Endodermal cell (in vitro differentiated cells): Measurements from ENCODE around the gene PHOX2A. TPM values are rescaled to one million over a fixed set of nuclear protein-coding genes. Genes with fewer than 3 reads are reported as not detected.

Source experiments
- DNase-seq: peaks from one replicate; pipeline ENCODE4 v3.0.0-alpha.2; 2017
- H3K27ac ChIP-seq: 2 replicates; pipeline ENCODE4 v1.5.1; 2013; ENCODE audit warnings: mild to moderate bottlenecking, low read depth, low read length, moderate library complexity
- H3K27me3 ChIP-seq: 2 replicates; pipeline ENCODE4 v1.6.1; 2013; ENCODE audit warnings: mild to moderate bottlenecking, low read length, moderate library complexity; ENCODE audit not compliant: insufficient read depth, control insufficient read depth, poor library complexity, severe bottlenecking
- H3K36me3 ChIP-seq: 2 replicates; pipeline ENCODE4 v1.7.0; 2013; ENCODE audit warnings: mild to moderate bottlenecking, low read length, moderate library complexity; ENCODE audit not compliant: control insufficient read depth, insufficient read depth
- H3K4me1 ChIP-seq: one replicate; pipeline ENCODE4 v1.7.0; 2013; ENCODE audit warnings: low read length; ENCODE audit not compliant: control insufficient read depth, insufficient read depth
- H3K4me3 ChIP-seq: 2 replicates; pipeline ENCODE4 v1.5.1; 2013; ENCODE audit warnings: mild to moderate bottlenecking, low read length, moderate library complexity
- H3K9ac ChIP-seq: 2 replicates; pipeline ENCODE4 v1.6.1; 2013; ENCODE audit warnings: mild to moderate bottlenecking, low read length, moderate library complexity; ENCODE audit not compliant: poor library complexity, severe bottlenecking; ENCODE audit errors: extremely low read depth
- H3K9me3 ChIP-seq: 2 replicates; pipeline ENCODE4 v1.6.1; 2013; ENCODE audit warnings: mild to moderate bottlenecking, low read length, moderate library complexity; ENCODE audit not compliant: control insufficient read depth
- H3K27ac Mint-ChIP-seq: 2 replicates; pipeline ENCODE4 v1.8.0; 2020; ENCODE audit warnings: mixed read lengths
- H3K27me3 Mint-ChIP-seq: 2 replicates; pipeline ENCODE4 v1.8.0; 2021; ENCODE audit warnings: mild to moderate bottlenecking, mixed read lengths; ENCODE audit not compliant: insufficient read depth
- H3K36me3 Mint-ChIP-seq: 2 replicates; pipeline ENCODE4 v1.8.0; 2020; ENCODE audit warnings: low read depth, mixed read lengths
- H3K4me1 Mint-ChIP-seq: 2 replicates; pipeline ENCODE4 v1.8.0; 2020; ENCODE audit warnings: mixed read lengths
- H3K4me3 Mint-ChIP-seq: 2 replicates; pipeline ENCODE4 v1.8.0; 2020; ENCODE audit warnings: mild to moderate bottlenecking, moderate library complexity, mixed read lengths
- H3K9me3 Mint-ChIP-seq: 2 replicates; pipeline ENCODE4 v1.8.0; 2020; ENCODE audit warnings: mild to moderate bottlenecking, mixed read lengths
- WGBS, 2 experiments: methylation state at CpG; one replicate each; pipeline versions ENCODE4 v1.1.5 to v1.1.7; 2013; ENCODE audit warnings: missing lambda C conversion rate in 2 of 2, mixed read lengths in 1 of 2; ENCODE audit not compliant: insufficient coverage in 1 of 2, insufficient read length in 1 of 2; 5-methylcytosine and 5-hydroxymethylcytosine counted together
- total RNA-seq, 2 donors: library from RNA; stranded (reverse); fragmentation: NEBNext Ultra II Directional in 1 of 2; extraction: Animal tissue kit (Norgen Biotek cat#: 25700) in 1 of 2; gene quantifications; 2 replicates in 1 of 2; 3 replicates in 1 of 2; pipeline ENCODE4 v1.2.1, GENCODE V29; 2021
- TF ChIP-seq, protein P1 (sequence below): fragments of 200-600 bp; sonication (generic); conservative IDR thresholded peaks from 2 replicates; pipeline ENCODE4 v1.5.0; 2021; ENCODE audit warnings: antibody characterized with exemption, mild to moderate bottlenecking

PHOX2A gene
- total RNA-seq, 2 donors from 2014 or later = 0.92 TPM; not detected in 1

DNA sequence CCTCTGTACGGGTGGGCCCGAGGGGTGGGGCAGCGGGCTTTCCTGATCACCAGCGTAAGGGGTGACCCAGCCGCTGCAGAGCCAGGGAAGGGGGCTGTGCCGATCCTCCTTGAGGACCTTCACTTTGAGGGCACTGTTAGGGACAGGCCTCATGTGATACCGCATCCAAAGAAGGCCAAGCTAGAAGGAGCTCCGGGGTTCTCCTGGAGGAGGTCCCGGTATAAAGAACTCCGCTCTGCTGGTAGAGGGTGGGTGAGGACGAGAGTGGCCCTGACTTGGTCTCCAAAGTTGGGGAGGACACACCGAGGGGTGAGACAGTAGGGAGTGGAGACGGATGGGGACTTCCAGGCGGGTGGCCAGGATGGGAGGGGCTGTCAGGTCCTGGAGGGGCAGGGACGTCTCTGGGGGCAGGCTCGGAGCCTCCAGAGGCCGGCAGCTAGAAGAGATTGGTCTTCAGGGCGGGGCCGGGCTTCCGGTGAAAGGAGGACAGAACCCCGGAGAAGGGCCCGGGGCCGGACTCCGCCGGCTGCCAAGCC, 4.6 kb downstream of the PHOX2A start:
- no peak overlapping the region for H3K27ac ChIP-seq
- DNase-seq = peak; percentile 82
- H3K4me3 ChIP-seq = peak overlapping the region; percentile 60
- peak overlapping the region; percentile 52 for H3K27ac Mint-ChIP-seq
- no peaks in the 10 kb centered on the region for H3K4me1 ChIP-seq
- H3K9ac ChIP-seq = no peak overlapping the region
- H3K9me3 ChIP-seq = no peaks in the 10 kb centered on the region
- TF ChIP-seq, protein P1, sequence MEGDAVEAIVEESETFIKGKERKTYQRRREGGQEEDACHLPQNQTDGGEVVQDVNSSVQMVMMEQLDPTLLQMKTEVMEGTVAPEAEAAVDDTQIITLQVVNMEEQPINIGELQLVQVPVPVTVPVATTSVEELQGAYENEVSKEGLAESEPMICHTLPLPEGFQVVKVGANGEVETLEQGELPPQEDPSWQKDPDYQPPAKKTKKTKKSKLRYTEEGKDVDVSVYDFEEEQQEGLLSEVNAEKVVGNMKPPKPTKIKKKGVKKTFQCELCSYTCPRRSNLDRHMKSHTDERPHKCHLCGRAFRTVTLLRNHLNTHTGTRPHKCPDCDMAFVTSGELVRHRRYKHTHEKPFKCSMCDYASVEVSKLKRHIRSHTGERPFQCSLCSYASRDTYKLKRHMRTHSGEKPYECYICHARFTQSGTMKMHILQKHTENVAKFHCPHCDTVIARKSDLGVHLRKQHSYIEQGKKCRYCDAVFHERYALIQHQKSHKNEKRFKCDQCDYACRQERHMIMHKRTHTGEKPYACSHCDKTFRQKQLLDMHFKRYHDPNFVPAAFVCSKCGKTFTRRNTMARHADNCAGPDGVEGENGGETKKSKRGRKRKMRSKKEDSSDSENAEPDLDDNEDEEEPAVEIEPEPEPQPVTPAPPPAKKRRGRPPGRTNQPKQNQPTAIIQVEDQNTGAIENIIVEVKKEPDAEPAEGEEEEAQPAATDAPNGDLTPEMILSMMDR = no peak
- peaks cover 41% of the 10 kb centered on the region for H3K36me3 ChIP-seq
- H3K36me3 Mint-ChIP-seq = peaks cover 26% of the 10 kb centered on the region
- peaks cover 50% of the 10 kb centered on the region for H3K27me3 ChIP-seq
- peaks cover 14% of the 10 kb centered on the region for H3K4me1 Mint-ChIP-seq
- peaks cover 45% of the 10 kb centered on the region for H3K27me3 Mint-ChIP-seq
- H3K4me3 Mint-ChIP-seq = peak overlapping the region; percentile 55
- WGBS, 2 experiments = 23 to 40% methylated on average over 16 to 25 of the region's 25 CpGs
- no peaks in the 10 kb centered on the region for H3K9me3 Mint-ChIP-seq

DNA sequence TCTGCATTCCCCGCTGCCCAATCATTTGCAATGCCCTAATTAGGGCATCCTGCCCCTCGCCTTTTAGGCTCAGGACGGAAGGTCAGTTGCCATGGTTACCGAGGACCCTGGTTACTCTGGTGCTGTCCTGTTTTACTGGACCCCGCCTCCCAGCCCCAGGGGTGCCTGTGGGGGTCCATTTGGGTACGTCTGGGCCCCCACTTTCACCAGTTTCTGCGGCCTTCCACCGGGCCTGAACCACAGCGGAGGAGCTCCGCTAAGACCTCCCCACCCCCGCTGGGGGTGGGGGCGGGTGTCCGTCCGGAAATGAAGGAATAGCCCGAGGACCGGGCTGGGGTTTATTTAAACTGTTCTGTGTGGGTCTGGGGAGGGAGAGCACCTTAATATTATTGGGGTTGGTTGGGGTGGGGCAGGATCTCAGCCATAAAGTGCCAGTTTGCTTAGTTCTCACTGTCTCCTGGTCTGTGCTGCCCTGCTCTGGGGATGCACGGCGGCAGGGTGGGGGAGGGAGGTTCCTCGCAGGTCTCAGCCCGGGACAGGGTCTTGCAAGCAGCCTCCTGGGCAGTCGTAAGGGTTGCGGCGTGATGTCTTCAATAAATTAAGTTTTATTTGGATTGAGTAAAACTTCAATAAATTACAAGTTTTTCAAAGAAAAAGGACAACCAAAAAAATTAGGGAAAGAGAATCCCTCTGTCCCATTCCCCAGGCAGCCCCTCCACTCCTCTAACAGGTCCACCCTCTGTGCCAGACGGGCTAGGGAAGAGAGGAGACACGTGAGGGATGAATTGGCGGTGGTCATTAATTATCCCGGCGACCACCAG, 5.3 kb downstream of the PHOX2A start:
- H3K27ac ChIP-seq = no peak overlapping the region
- WGBS, 2 experiments = 62% methylated on average over 13 to 28 of the region's 28 CpGs
- TF ChIP-seq, protein P1 = no peak
- no peak overlapping the region for H3K4me3 ChIP-seq
- H3K9ac ChIP-seq = no peak overlapping the region
- DNase-seq = peak; percentile 53
- no peak overlapping the region for H3K27ac Mint-ChIP-seq
- H3K27me3 Mint-ChIP-seq = peaks cover 43% of the 10 kb centered on the region
- H3K4me1 Mint-ChIP-seq = peaks cover 14% of the 10 kb centered on the region
- no peaks in the 10 kb centered on the region for H3K9me3 ChIP-seq
- peaks cover 33% of the 10 kb centered on the region for H3K36me3 Mint-ChIP-seq
- H3K36me3 ChIP-seq = peaks cover 48% of the 10 kb centered on the region
- H3K27me3 ChIP-seq = peaks cover 44% of the 10 kb centered on the region
- H3K4me1 ChIP-seq = no peaks in the 10 kb centered on the region
- H3K9me3 Mint-ChIP-seq = no peaks in the 10 kb centered on the region
- peak overlapping the region; percentile 55 for H3K4me3 Mint-ChIP-seq

DNA sequence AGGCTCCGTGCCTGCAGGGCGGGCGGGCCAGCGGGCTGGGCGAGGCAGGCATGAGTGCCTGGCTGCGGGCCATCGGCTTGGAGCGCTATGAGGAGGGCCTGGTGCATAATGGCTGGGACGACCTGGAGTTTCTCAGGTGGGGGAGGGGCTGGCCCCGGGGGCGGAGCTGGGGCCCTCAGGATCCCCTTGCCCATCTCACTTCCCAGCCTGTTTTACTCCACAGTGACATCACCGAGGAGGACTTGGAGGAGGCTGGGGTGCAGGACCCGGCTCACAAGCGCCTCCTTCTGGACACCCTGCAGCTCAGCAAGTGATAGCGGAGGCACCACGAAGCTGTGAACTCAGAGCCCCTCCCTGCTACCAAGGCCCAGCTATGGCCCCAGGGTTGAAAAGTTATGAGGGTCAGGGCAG, 5.9 kb downstream of the PHOX2A start:
- H3K4me3 ChIP-seq = no peak overlapping the region
- H3K4me3 Mint-ChIP-seq = no peak overlapping the region

More for the DNA sequence above, 5.9 kb downstream of the PHOX2A start:
- Mint-ChIP-seq H3K27ac (no peak overlapping the region), H3K27me3 (peaks cover 36% of the 10 kb centered on the region), H3K9me3 (no peaks in the 10 kb centered on the region), H3K36me3 (peaks cover 39% of the 10 kb centered on the region), H3K4me1 (peaks cover 11% of the 10 kb centered on the region)
- no peaks in the 10 kb centered on the region for H3K9me3 ChIP-seq
- no peak overlapping the region for H3K27ac ChIP-seq
- peaks cover 38% of the 10 kb centered on the region for H3K27me3 ChIP-seq
- peaks cover 55% of the 10 kb centered on the region for H3K36me3 ChIP-seq
- H3K9ac ChIP-seq = no peak overlapping the region
- DNase-seq = peak; percentile 97
- 14 to 44% methylated on average over 5 to 16 of the region's 16 CpGs for WGBS, 2 experiments
- no peaks in the 10 kb centered on the region for H3K4me1 ChIP-seq
- TF ChIP-seq, protein P1 = peak; percentile 96
